GM12878 (cell line): Measurements from ENCODE around the gene PPP2R5A. TPM values are rescaled to one million over a fixed set of nuclear protein-coding genes. Genes with fewer than 3 reads are reported as not detected.

Experiments
- ATAC-seq: fragments of 200-7000 bp; cut with Tn5 transposase; 3 replicates; pipeline ENCODE4 v1.9.1; 2020; ENCODE audit warnings: mild to moderate bottlenecking, moderate library complexity
- BruUV-seq: library from RNA; stranded (reverse); fragments of 400-500 nt; replicated peaks from 2 replicates; lab custom pipeline; 2021; lab: Mats Ljungman, UMichigan
- CTCF ChIA-PET: fragments of 300-600 bp; sonication (Branson Sonifier 250); formaldehyde crosslinking; extraction: SDS; loops from one replicate; lab custom pipeline; 2021; ENCODE audit warnings: inconsistent platforms; lab: Yijun Ruan, JAX
- POLR2A ChIA-PET: fragments of 350-600 bp; formaldehyde crosslinking; extraction: SDS; loops from one replicate; lab custom pipeline; 2021; ENCODE audit warnings: inconsistent platforms; lab: Charles Lee
- RAD21 ChIA-PET: fragments of 300-600 bp; sonication (Branson Sonifier 250); formaldehyde crosslinking; loops from one replicate; lab custom pipeline; 2023; ENCODE audit warnings: antibody characterized with exemption; ENCODE audit not compliant: unreplicated experiment; lab: Charles Lee
- SMC1A ChIA-PET: fragments of 300-600 bp; sonication (Branson Sonifier 250); formaldehyde crosslinking; loops from one replicate; lab custom pipeline; 2023; ENCODE audit not compliant: unreplicated experiment, uncharacterized antibody; lab: Charles Lee
- DNase-seq: peaks from one replicate; pipeline ENCODE4 v3.0.0-alpha.2; 2011; ENCODE audit warnings: low read depth, low spot score
- FAIRE-seq: peaks from 3 replicates; lab custom pipeline; 2011; peaks lifted over from hg19 to GRCh38; lab: Jason Lieb, UNC
- H2AFZ ChIP-seq: 2 replicates; pipeline ENCODE4 v1.6.0; 2011; ENCODE audit warnings: low read depth, low read length, control low read depth; ENCODE audit not compliant: control insufficient read depth
- H3K27ac ChIP-seq: 2 replicates; pipeline ENCODE4 v1.5.1; 2011; ENCODE audit warnings: control low read depth; ENCODE audit not compliant: control insufficient read depth, insufficient read depth
- H3K27me3 ChIP-seq, 2 experiments: replicated peaks in 1 of 2; 2 replicates each; pipeline versions ENCODE4 v1.6.0 to v1.6.1; 2011; ENCODE audit warnings: low read length in 1 of 2; ENCODE audit not compliant: control insufficient read depth in 2 of 2, insufficient read depth in 2 of 2
- H3K36me3 ChIP-seq, 2 experiments: 2 replicates each; pipeline ENCODE4 v1.5.1; 2011; ENCODE audit warnings: low read length in 1 of 2; ENCODE audit not compliant: control insufficient read depth in 2 of 2, insufficient read depth in 2 of 2
- H3K4me1 ChIP-seq: 2 replicates; pipeline ENCODE4 v1.6.1; 2011; ENCODE audit warnings: mild to moderate bottlenecking, low read length, moderate library complexity, mixed read lengths; ENCODE audit not compliant: control insufficient read depth, insufficient read depth
- H3K4me2 ChIP-seq: 2 replicates; pipeline ENCODE4 v1.6.0; 2011; ENCODE audit warnings: control low read depth; ENCODE audit not compliant: control insufficient read depth, insufficient read depth
- H3K4me3 ChIP-seq: fragments of 200-600 bp; sonication (generic); 2 replicates; pipeline ENCODE4 v1.5.1; 2016
- H3K79me2 ChIP-seq: 2 replicates; pipeline ENCODE4 v1.6.0; 2011; ENCODE audit warnings: low read length; ENCODE audit not compliant: control insufficient read depth, insufficient read depth
- H3K9ac ChIP-seq: 2 replicates; pipeline ENCODE4 v1.8.0; 2011; ENCODE audit warnings: low read length, control low read depth, mixed read lengths; ENCODE audit not compliant: control insufficient read depth, insufficient read depth
- H3K9me3 ChIP-seq: replicated peaks from 3 replicates; pipeline ENCODE4 v1.5.1; 2011; ENCODE audit warnings: mild to moderate bottlenecking, low read length; ENCODE audit not compliant: control insufficient read depth, insufficient read depth
- H4K20me1 ChIP-seq: 2 replicates; pipeline ENCODE4 v1.6.0; 2011; ENCODE audit not compliant: control insufficient read depth, insufficient read depth
- BCL3 ChIP-seq: IDR thresholded peaks from 2 replicates; pipeline ENCODE4 v1.6.1; 2011; ENCODE audit warnings: borderline replicate concordance, low read depth, mild to moderate bottlenecking, moderate library complexity, low read length; ENCODE audit not compliant: insufficient read depth, poor library complexity, severe bottlenecking
- CBFB ChIP-seq: IDR thresholded peaks from 2 replicates; pipeline ENCODE4 v1.6.1; 2016; ENCODE audit warnings: antibody characterized with exemption, low read depth
- IKZF1 ChIP-seq: fragments of 450-650 bp; conservative IDR thresholded peaks from 2 replicates; pipeline ENCODE4 v1.6.1; 2017; ENCODE audit warnings: antibody characterized with exemption, mild to moderate bottlenecking
- IKZF2 ChIP-seq, 2 experiments: fragments of 450-650 bp; IDR thresholded peaks; 2 replicates each; pipeline ENCODE4 v1.6.1; 2017; ENCODE audit warnings: mild to moderate bottlenecking in 2 of 2, moderate library complexity in 2 of 2
- MTA2 ChIP-seq: fragments of 450-650 bp; IDR thresholded peaks from 2 replicates; pipeline ENCODE4 v1.6.1; 2016; ENCODE audit warnings: low read depth, mild to moderate bottlenecking, moderate library complexity
- PML ChIP-seq: IDR thresholded peaks from 2 replicates; pipeline ENCODE4 v1.6.1; 2012; ENCODE audit warnings: low read length, inconsistent platforms
- POU2F2 ChIP-seq: IDR thresholded peaks from 3 replicates; pipeline ENCODE4 v1.6.1; 2011; ENCODE audit warnings: low read depth, mild to moderate bottlenecking, low read length, borderline replicate concordance
- RAD21 ChIP-seq: IDR thresholded peaks from 2 replicates; pipeline ENCODE4 v1.6.1; 2011; ENCODE audit warnings: mild to moderate bottlenecking, low read depth, low read length, moderate library complexity; ENCODE audit not compliant: insufficient read depth
- REST ChIP-seq: IDR thresholded peaks from 2 replicates; pipeline ENCODE4 v1.6.1; 2012; ENCODE audit warnings: mild to moderate bottlenecking, low read depth, low read length
- RUNX3 ChIP-seq: IDR thresholded peaks from 2 replicates; pipeline ENCODE4 v1.6.1; 2012; ENCODE audit warnings: low read length, inconsistent platforms
- ZNF384 ChIP-seq: IDR thresholded peaks from 2 replicates; pipeline ENCODE4 v1.6.1; 2012; ENCODE audit warnings: low read depth, mild to moderate bottlenecking, low read length, improper control_type of control experiment, borderline replicate concordance
- WGBS: methylation state at CpG from one replicate; pipeline ENCODE4 v1.1.6; 2016; ENCODE audit warnings: low lambda C conversion rate; ENCODE audit not compliant: insufficient replicate concordance, insufficient coverage; ENCODE audit errors: missing lambda C conversion rate; 5-methylcytosine and 5-hydroxymethylcytosine counted together
- in situ Hi-C: fragments of 300-500 bp; cut with MboI; formaldehyde crosslinking; loops from 9 replicates; pipeline ENCODE4 v1.14.3; 2018; ENCODE audit warnings: mixed read lengths
- intact Hi-C: fragments of 100-400 bp; cut with micrococcal nuclease; formaldehyde crosslinking; loops from one replicate; pipeline ENCODE4 v1.14.2; 2022; ENCODE audit not compliant: unreplicated experiment
- polyA plus RNA-seq, 11 experiments: library from polyadenylated mRNA; depleted of rRNA in 4 of 11; unstranded in 6 of 11; stranded (reverse) in 5 of 11; fragments of >200 nt; fragmentation: Nextera tagmentation in 4 of 11; fragmentation: Illumina TruSeq in 1 of 11; extraction: Ambion mirVana in 4 of 11; extraction: Trizol in 1 of 11; gene quantifications; 1 replicate in 1 of 11; 2 replicates in 10 of 11; pipeline versions ENCODE4 v1.2.1 to v1.2.3, GENCODE V29; 2011 to 2016; ENCODE audit warnings: inconsistent platforms in 2 of 11, missing spikeins in 2 of 11, low read depth in 1 of 11
- total RNA-seq, 4 experiments: library from RNA; depleted of rRNA in 3 of 4; stranded (reverse); fragments of >200 nt in 3 of 4; fragmentation: Illumina TruSeq in 1 of 4; extraction: Trizol in 1 of 4; gene quantifications; 2 replicates each; pipeline versions ENCODE4 v1.2.1 to v1.2.3, GENCODE V29; 2013 to 2021
- TF ChIP-seq, protein P1 (sequence below): fragments of 450-650 bp; IDR thresholded peaks from 2 replicates; pipeline ENCODE4 v1.6.1; 2016; ENCODE audit warnings: mild to moderate bottlenecking

Gene PPP2R5A
- total and polyA plus RNA-seq, 10 of the 15 experiments (the other 5 are each of a cell fraction or from before 2014, with no cell fraction given), result 15.4 to 40.6 (median 32.5) TPM

DNA sequence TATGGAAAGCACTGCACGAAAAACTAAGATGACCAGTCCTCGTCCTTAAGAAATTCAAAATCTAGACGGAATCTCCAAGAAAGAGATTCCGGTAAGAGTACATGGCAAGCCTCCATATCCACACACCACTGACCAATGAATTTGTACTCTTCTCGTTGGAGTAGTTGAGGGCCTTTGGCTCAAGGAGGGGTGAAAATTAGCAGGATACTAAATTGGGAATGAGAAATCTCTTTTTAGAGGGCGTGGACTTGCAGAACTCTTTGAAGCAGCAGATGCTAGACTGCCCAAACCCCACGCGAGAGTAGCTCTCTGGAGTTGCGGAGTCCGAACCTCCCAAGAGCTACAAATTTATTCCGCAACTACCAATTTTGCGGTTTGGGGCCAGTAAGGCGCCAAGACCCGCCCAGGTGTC is 872 bp upstream of the PPP2R5A start:
- ATAC-seq (no peak), DNase-seq (no peak), FAIRE-seq (no peak)
- Histone ChIP-seq H4K20me1 (no peaks in the 10 kb centered on the region), H3K4me1 (peaks cover 7% of the 10 kb centered on the region), H3K4me3 (peak overlapping the region; percentile 75), H3K9me3 (no peaks in the 10 kb centered on the region), H3K27me3 (no peaks in the 10 kb centered on the region), H3K79me2 (peaks cover 41% of the 10 kb centered on the region), H2AFZ (peak overlapping the region; percentile 65), H3K9ac (peak overlapping the region; percentile 50), H3K27ac (peak overlapping the region; percentile 55), H3K4me2 (peak overlapping the region; percentile 94), H3K36me3 (no peaks in the 10 kb centered on the region)
- CTCF ChIA-PET, result interaction anchor here (0.6 to 1.6 kb wide), 11 partner anchors 10 to 603 kb away, joined by 3 to 6 read pairs (median 4); partner anchors contain the start of genes DTL and INTS7
- intact Hi-C loops, result no loop called here
- WGBS, result 19% methylated on average over 14 of the region's 14 CpGs
- TF ChIP-seq RAD21 (no peak), ZNF384 (no peak), IKZF2 (IDR thresholded peaks at IDR 0.05) (0 out of 4 replicates have a peak, but pooled peaks have one; percentile 16 to 24), IKZF1 (peak; percentile 46), CBFB (0 out of 2 replicates have a peak, but pooled peaks have one; percentile 51), BCL3 (no peak), MTA2 (peak; percentile 58; the same call in 1 of the 2 replicates), REST (no peak), RUNX3 (peak; percentile 90), POU2F2 (0 out of 3 replicates have a peak, but pooled peaks have one; percentile 35), PML (no peak; the same call in 1 of the 2 replicates)
- TF ChIP-seq, protein P1, sequence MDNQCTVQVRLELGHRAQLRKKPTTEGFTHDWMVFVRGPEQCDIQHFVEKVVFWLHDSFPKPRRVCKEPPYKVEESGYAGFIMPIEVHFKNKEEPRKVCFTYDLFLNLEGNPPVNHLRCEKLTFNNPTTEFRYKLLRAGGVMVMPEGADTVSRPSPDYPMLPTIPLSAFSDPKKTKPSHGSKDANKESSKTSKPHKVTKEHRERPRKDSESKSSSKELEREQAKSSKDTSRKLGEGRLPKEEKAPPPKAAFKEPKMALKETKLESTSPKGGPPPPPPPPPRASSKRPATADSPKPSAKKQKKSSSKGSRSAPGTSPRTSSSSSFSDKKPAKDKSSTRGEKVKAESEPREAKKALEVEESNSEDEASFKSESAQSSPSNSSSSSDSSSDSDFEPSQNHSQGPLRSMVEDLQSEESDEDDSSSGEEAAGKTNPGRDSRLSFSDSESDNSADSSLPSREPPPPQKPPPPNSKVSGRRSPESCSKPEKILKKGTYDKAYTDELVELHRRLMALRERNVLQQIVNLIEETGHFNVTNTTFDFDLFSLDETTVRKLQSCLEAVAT, result 0 out of 2 replicates have a peak, but pooled peaks have one; percentile 49
- POLR2A ChIA-PET, result interaction anchor here (0.6 to 1.5 kb wide), 4 partner anchors 9 to 56 kb away, joined by 3 read pairs; no protein-coding TSS in a partner anchor
- in situ Hi-C loops, result no loop called here
- RAD21 ChIA-PET, result interaction anchor here (0.5 to 1.9 kb wide), 12 partner anchors 17 to 603 kb away, joined by 3 to 6 read pairs (median 4); partner anchors contain the start of genes DTL and INTS7
- SMC1A ChIA-PET, result interaction anchor here (0.8 to 5.1 kb wide), 7 partner anchors 14 to 603 kb away, joined by 3 to 31 read pairs (median 4); partner anchors contain the start of genes DTL and INTS7
- TSS peak; percentile 85 for BruUV-seq
